ENCODE data around the gene NT5E. TPM values are rescaled to one million over a fixed set of nuclear protein-coding genes. Genes with fewer than 3 reads are reported as not detected.

NT5E gene
- total and polyA plus RNA-seq, 4 donors = 3.2 to 13.9 (median 8.5) TPM

- no peak overlapping the region for H3K27ac ChIP-seq (ENCODE audit: low read depth in 1 of 2, low read length in 1 of 2)
- DNase-seq (no peak), ATAC-seq (ENCODE audit: insufficient read depth, low FRiP score) (no peak)
- H3K4me1 ChIP-seq (ENCODE audit: control insufficient read depth in 5 of 5, insufficient read depth in 5 of 5, low read length in 5 of 5) = peaks cover 0 to 2% (median 0%) of the 10 kb centered on the region in 5 donors
- H3K9me3 ChIP-seq (ENCODE audit: control insufficient read depth in 4 of 4, insufficient read depth in 3 of 4, low read length in 3 of 4) = peaks cover 0 to 5% (median 0%) of the 10 kb centered on the region in 4 donors
- no peaks in the 10 kb centered on the region for H3K27me3 ChIP-seq (ENCODE audit: control insufficient read depth in 3 of 3, insufficient read depth in 3 of 3, low read length in 2 of 3)
- peaks cover 0 to 2% (median 0%) of the 10 kb centered on the region in 4 donors for H3K36me3 ChIP-seq (ENCODE audit: control insufficient read depth in 4 of 4, insufficient read depth in 4 of 4, low read length in 4 of 4)
- H3K9ac ChIP-seq (ENCODE audit: insufficient read depth in 1 of 2, low read length in 2 of 2) = no peak overlapping the region
- TF ChIP-seq CTCF (IDR thresholded peaks at IDR 0.05; ENCODE audit: control extremely low read depth, extremely low read depth) = no peak
- no peak overlapping the region for H3K4me3 ChIP-seq
- WGBS, 2 donors = 89 to 100% methylated on average over 1 of the region's 1 CpG
Observed at GRCh38 chr6:85473748-85474147, 23.9 kb downstream of the NT5E start.

- TF ChIP-seq CTCF (IDR thresholded peaks at IDR 0.05; ENCODE audit: control extremely low read depth, extremely low read depth) = no peak
Observed at GRCh38 chr6:85476532-85476931, 26.6 kb downstream of the NT5E start.

GRCh38 chr6:85479208-85479607 lies 29.3 kb downstream of the NT5E start:
- Histone ChIP-seq H3K27ac (ENCODE audit: low read depth in 1 of 2, low read length in 1 of 2) (no peak overlapping the region), H3K27me3 (ENCODE audit: control insufficient read depth in 3 of 3, insufficient read depth in 3 of 3, low read length in 2 of 3) (no peaks in the 10 kb centered on the region), H3K9me3 (ENCODE audit: control insufficient read depth in 4 of 4, insufficient read depth in 3 of 4, low read length in 3 of 4) (peaks cover 0 to 5% (median 0%) of the 10 kb centered on the region in 4 donors), H3K4me3 (no peak overlapping the region), H3K36me3 (ENCODE audit: control insufficient read depth in 4 of 4, insufficient read depth in 4 of 4, low read length in 4 of 4) (no peaks in the 10 kb centered on the region), H3K4me1 (ENCODE audit: control insufficient read depth in 5 of 5, insufficient read depth in 5 of 5, low read length in 5 of 5) (peaks cover 0 to 1% (median 0%) of the 10 kb centered on the region in 5 donors), H3K9ac (ENCODE audit: insufficient read depth in 1 of 2, low read length in 2 of 2) (no peak overlapping the region)
- DNase-seq = no peak
- no peak for TF ChIP-seq CTCF (IDR thresholded peaks at IDR 0.05; ENCODE audit: control extremely low read depth, extremely low read depth)
- ATAC-seq (ENCODE audit: insufficient read depth, low FRiP score) = no peak
- 93 to 97% methylated on average over 1 of the region's 1 CpG for WGBS, 2 donors

More at GRCh38 chr6:85476532-85476931, 26.6 kb downstream of the NT5E start:
- Histone ChIP-seq H3K4me1 (ENCODE audit: control insufficient read depth in 5 of 5, insufficient read depth in 5 of 5, low read length in 5 of 5) (peaks cover 0 to 1% (median 0%) of the 10 kb centered on the region in 5 donors), H3K36me3 (ENCODE audit: control insufficient read depth in 4 of 4, insufficient read depth in 4 of 4, low read length in 4 of 4) (no peaks in the 10 kb centered on the region), H3K9ac (ENCODE audit: insufficient read depth in 1 of 2, low read length in 2 of 2) (no peak overlapping the region), H3K27ac (ENCODE audit: low read depth in 1 of 2, low read length in 1 of 2) (no peak overlapping the region), H3K9me3 (ENCODE audit: control insufficient read depth in 4 of 4, insufficient read depth in 3 of 4, low read length in 3 of 4) (peaks cover 0 to 5% (median 0%) of the 10 kb centered on the region in 4 donors), H3K4me3 (no peak overlapping the region), H3K27me3 (ENCODE audit: control insufficient read depth in 3 of 3, insufficient read depth in 3 of 3, low read length in 2 of 3) (no peaks in the 10 kb centered on the region)
- ATAC-seq (ENCODE audit: insufficient read depth, low FRiP score) (no peak), DNase-seq (no peak)
- WGBS, 2 donors = 96% methylated on average over 4 of the region's 4 CpGs
